ENCODE measurements around the gene SERPINB2.

SERPINB2 gene

DNA sequence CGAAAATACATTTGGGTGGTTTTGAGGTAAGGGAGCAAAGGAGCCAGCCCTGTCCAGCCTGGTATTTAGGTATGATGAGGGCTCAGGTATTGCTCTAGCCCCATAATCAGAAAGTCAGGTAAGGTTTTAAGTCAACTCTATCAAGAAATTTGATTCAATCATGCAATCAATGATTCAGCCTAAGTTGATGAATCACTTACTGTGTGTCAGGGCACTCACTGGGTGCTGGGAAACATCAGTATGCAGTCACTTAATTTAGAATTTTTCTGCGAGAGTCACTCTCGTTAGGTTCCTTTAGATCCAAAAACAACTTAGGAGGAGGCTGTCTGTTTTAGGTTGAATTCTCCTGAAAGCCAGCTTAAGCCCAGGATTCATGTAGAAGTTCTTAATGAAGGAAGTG lies 17.7 kb upstream of the SERPINB2 start:
- in situ Hi-C loops (cut with HindIII; ENCODE audit: low sequenced_read_pairs) = no loop called here
- DNase-seq (ENCODE audit: low read depth) = no peak
- no peak overlapping the region for H3K4me3 ChIP-seq (ENCODE audit: low read depth, low read length)
- TF ChIP-seq, protein P1, sequence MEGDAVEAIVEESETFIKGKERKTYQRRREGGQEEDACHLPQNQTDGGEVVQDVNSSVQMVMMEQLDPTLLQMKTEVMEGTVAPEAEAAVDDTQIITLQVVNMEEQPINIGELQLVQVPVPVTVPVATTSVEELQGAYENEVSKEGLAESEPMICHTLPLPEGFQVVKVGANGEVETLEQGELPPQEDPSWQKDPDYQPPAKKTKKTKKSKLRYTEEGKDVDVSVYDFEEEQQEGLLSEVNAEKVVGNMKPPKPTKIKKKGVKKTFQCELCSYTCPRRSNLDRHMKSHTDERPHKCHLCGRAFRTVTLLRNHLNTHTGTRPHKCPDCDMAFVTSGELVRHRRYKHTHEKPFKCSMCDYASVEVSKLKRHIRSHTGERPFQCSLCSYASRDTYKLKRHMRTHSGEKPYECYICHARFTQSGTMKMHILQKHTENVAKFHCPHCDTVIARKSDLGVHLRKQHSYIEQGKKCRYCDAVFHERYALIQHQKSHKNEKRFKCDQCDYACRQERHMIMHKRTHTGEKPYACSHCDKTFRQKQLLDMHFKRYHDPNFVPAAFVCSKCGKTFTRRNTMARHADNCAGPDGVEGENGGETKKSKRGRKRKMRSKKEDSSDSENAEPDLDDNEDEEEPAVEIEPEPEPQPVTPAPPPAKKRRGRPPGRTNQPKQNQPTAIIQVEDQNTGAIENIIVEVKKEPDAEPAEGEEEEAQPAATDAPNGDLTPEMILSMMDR (IDR thresholded peaks at IDR 0.05; ENCODE audit: low read depth, low read length, missing control alignments) = no peak

DNA sequence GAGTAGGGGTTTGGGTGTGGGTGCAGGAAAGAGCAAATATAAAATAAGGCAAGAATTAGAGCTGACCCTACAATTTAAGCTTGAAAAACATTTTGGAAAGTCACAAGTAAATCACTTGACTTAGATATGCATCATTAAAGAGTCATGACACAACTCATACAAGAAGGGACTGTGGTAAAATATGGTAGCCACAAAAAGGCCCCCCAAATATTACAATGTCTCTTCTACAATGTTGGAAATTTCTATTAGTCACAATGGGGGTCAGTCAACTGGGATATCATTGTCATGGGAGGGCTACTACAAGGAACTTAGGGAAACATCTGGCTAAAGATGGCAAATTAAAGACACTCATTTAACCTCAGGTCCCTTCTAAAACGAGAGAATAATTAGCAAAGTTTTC lies 15.7 kb upstream of the SERPINB2 start:
- H3K4me3 ChIP-seq (ENCODE audit: low read depth, low read length) = no peak overlapping the region
- in situ Hi-C loops (cut with HindIII; ENCODE audit: low sequenced_read_pairs) = no loop called here
- DNase-seq (ENCODE audit: low read depth) = no peak
- TF ChIP-seq, protein P1 (IDR thresholded peaks at IDR 0.05; ENCODE audit: low read depth, low read length, missing control alignments) = no peak

DNA sequence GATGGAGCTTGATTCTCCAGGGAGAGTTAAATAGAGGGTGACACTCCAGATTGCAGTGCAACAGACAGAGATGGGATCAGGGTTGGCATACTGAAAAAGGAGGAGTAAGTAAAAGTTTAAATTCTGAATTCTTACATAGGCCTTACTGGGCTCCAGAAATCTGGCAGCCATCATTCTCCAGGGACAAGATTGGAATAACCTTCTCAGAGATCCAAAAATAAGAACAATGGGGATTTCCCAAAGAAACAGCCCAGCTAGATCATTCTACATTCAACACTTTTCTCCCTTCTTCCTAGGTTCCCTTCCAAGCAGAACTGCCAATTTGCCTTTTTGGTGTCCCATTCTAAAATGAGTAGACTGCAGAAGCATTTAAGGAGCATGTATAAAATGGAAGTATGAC lies 14.9 kb upstream of the SERPINB2 start:
- TF ChIP-seq, protein P1 (IDR thresholded peaks at IDR 0.05; ENCODE audit: low read depth, low read length, missing control alignments) = no peak
- in situ Hi-C loops (cut with HindIII; ENCODE audit: low sequenced_read_pairs) = no loop called here
- no peak for DNase-seq (ENCODE audit: low read depth)
- no peak overlapping the region for H3K4me3 ChIP-seq (ENCODE audit: low read depth, low read length)

DNA sequence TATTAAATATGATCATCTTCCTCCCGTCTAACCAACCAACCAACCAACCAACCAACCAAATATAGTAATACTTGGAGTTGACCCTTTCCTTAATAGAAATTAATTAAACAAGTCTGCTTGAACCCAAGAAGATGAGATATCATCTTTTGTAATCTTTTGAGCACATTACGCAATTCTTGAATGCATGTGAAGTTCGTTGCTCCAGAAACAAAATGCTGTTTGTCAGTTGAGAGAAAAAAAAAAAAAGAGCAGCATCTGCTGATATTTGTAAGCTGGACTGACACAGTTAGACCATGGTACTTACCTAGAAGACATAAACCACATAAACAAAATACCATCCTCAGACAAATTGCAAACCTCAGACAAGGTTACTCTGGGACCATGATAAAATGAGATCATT lies 9.2 kb upstream of the SERPINB2 start:
- in situ Hi-C loops (cut with HindIII; ENCODE audit: low sequenced_read_pairs) = no loop called here
- no peak overlapping the region for H3K4me3 ChIP-seq (ENCODE audit: low read depth, low read length)
- TF ChIP-seq, protein P1 (IDR thresholded peaks at IDR 0.05; ENCODE audit: low read depth, low read length, missing control alignments) = no peak
- no peak for DNase-seq (ENCODE audit: low read depth)

DNA sequence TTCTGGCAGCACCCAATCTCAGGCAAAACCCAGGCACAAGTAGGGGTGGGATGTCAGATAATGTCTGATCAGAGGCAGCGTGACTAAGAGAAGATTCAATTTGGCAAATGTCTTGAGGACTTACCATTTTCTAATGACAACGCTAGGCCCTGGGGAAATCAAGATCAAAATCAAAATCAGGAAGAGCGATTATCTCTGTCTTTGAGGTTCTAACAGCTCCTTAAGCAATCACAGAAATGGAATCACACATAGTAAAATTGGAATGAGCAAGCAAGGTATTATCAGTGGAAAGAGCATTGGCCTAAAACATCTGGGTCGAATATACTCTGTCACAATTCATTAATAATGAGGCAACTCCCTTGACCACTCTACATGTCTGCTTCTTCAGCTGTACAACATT lies 8.6 kb upstream of the SERPINB2 start:
- no peak overlapping the region for H3K4me3 ChIP-seq (ENCODE audit: low read depth, low read length)
- in situ Hi-C loops (cut with HindIII; ENCODE audit: low sequenced_read_pairs) = no loop called here
- DNase-seq (ENCODE audit: low read depth) = no peak
- TF ChIP-seq, protein P1 (IDR thresholded peaks at IDR 0.05; ENCODE audit: low read depth, low read length, missing control alignments) = no peak

DNA sequence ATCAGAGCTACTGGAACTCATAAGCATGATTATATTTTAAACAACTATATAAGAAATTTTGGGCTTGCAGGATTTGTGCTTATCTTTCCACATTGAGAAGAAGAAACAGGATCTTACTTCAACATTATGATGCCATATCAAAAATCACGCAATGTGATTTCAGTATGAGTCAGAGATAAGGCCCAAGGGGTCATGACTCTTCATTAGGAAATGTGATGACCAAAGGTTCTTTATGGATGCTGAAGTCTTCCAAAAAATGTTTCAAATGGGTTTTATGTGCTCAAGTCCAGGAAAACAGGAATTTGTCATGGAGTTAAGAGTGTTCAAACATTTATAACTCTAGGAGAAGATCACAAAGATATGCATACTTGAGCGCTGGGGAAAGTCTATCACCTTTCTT lies 7.8 kb upstream of the SERPINB2 start:
- no peak overlapping the region for H3K4me3 ChIP-seq (ENCODE audit: low read depth, low read length)
- TF ChIP-seq, protein P1 (IDR thresholded peaks at IDR 0.05; ENCODE audit: low read depth, low read length, missing control alignments) = no peak
- in situ Hi-C loops (cut with HindIII; ENCODE audit: low sequenced_read_pairs) = no loop called here
- no peak for DNase-seq (ENCODE audit: low read depth)

DNA sequence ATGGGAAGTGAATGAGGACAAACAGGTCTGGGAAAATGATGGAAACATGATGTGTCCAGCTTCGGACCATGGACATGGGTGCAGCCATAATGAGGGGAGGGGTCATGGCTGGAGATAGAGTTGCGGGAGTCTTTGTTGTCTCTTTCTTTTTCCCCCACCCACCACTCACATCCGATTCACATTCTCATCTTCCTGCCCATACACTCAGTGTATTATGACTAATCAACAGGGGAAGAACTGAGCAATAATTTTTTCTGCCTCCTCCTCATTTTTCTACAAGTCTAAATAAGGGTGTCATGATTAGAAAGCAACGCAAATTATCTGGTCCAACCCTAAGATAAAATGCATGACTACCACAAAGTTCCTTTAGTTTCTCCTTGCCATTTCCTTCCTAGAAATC lies 5.7 kb upstream of the SERPINB2 start:
- TF ChIP-seq, protein P1 (IDR thresholded peaks at IDR 0.05; ENCODE audit: low read depth, low read length, missing control alignments) = no peak
- no peak overlapping the region for H3K4me3 ChIP-seq (ENCODE audit: low read depth, low read length)
- no peak for DNase-seq (ENCODE audit: low read depth)
- in situ Hi-C loops (cut with HindIII; ENCODE audit: low sequenced_read_pairs) = no loop called here

Measured in astrocyte of the cerebellum (primary cell).